ENCODE measurements around the gene ZNF329.

ZNF329 gene

GRCh38 chr19:58118979-58119733 is 31.4 kb downstream of the ZNF329 start:
- Histone ChIP-seq H3K27ac (ENCODE audit: low read depth, low read length, severe bottlenecking) (no peak overlapping the region), H3K4me3 (ENCODE audit: extremely low read depth, insufficient read depth, low read length, poor library complexity, severe bottlenecking) (no peak overlapping the region), H3K36me3 (ENCODE audit: control insufficient read depth, insufficient read depth, low read length) (no peaks in the 10 kb centered on the region), H3K9me3 (ENCODE audit: control insufficient read depth, low read length) (peaks cover 86% of the 10 kb centered on the region), H3K4me1 (ENCODE audit: control insufficient read depth, insufficient read depth, low read length, poor library complexity, severe bottlenecking) (no peaks in the 10 kb centered on the region)
- 80 to 84% methylated on average over 3 to 4 of the region's 5 CpGs for WGBS, 2 experiments (ENCODE audit: insufficient coverage in 2 of 2)

DNA sequence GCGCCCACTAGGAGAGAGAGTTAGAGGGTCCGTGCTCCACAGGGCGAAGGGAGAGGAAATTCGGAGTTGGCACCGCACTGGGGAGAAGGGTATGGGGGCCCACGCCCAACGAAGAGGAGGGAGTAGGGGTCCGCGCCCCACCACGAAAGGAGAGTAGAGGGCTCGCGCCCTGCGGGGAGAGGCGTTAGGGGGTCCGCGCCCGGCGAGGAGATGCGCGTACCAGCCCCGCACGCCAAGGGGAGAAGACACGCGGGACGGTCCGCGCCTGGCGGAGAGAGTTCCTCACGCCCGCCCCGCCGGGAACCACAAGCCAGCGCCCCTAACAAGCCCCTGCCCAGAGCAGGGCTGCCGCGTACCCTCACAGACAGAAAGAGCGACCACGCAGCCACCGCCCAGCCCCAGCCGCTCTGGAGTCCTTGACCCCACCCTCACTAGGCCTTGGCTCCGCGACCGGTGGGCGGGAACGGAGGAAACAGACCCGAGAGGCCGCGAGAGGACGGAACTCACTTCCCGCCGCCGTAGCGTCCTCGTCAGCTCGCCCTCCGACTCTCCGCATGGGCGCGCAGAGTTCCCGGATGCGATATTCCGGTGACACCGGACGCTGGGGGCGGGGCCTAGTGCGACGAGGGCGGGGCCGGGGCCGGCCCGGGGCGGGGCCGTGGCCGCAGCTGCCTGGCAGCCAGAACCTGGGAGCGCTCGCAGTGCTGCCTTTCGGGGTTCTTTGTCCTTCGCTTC is 32.6 kb downstream of the ZNF329 start:
- Histone ChIP-seq H3K4me1 (ENCODE audit: control insufficient read depth, insufficient read depth, low read length, poor library complexity, severe bottlenecking) (no peaks in the 10 kb centered on the region), H3K9me3 (ENCODE audit: control insufficient read depth, low read length) (peaks cover 86% of the 10 kb centered on the region), H3K36me3 (ENCODE audit: control insufficient read depth, insufficient read depth, low read length) (no peaks in the 10 kb centered on the region), H3K27ac (ENCODE audit: low read depth, low read length, severe bottlenecking) (no peak overlapping the region), H3K4me3 (ENCODE audit: extremely low read depth, insufficient read depth, low read length, poor library complexity, severe bottlenecking) (no peak overlapping the region)
- WGBS, 2 experiments (ENCODE audit: insufficient coverage in 2 of 2) = 86% methylated on average over 66 to 71 of the region's 77 CpGs

GRCh38 chr19:58108546-58108817 is 42.1 kb downstream of the ZNF329 start:
- Histone ChIP-seq H3K27ac (ENCODE audit: low read depth, low read length, severe bottlenecking) (no peak overlapping the region), H3K36me3 (ENCODE audit: control insufficient read depth, insufficient read depth, low read length) (no peaks in the 10 kb centered on the region), H3K9me3 (ENCODE audit: control insufficient read depth, low read length) (peaks cover 70% of the 10 kb centered on the region), H3K4me3 (ENCODE audit: extremely low read depth, insufficient read depth, low read length, poor library complexity, severe bottlenecking) (no peak overlapping the region), H3K4me1 (ENCODE audit: control insufficient read depth, insufficient read depth, low read length, poor library complexity, severe bottlenecking) (no peaks in the 10 kb centered on the region)
- WGBS, 2 experiments (ENCODE audit: insufficient coverage in 2 of 2) = 72 to 80% methylated on average over 2 of the region's 3 CpGs

DNA sequence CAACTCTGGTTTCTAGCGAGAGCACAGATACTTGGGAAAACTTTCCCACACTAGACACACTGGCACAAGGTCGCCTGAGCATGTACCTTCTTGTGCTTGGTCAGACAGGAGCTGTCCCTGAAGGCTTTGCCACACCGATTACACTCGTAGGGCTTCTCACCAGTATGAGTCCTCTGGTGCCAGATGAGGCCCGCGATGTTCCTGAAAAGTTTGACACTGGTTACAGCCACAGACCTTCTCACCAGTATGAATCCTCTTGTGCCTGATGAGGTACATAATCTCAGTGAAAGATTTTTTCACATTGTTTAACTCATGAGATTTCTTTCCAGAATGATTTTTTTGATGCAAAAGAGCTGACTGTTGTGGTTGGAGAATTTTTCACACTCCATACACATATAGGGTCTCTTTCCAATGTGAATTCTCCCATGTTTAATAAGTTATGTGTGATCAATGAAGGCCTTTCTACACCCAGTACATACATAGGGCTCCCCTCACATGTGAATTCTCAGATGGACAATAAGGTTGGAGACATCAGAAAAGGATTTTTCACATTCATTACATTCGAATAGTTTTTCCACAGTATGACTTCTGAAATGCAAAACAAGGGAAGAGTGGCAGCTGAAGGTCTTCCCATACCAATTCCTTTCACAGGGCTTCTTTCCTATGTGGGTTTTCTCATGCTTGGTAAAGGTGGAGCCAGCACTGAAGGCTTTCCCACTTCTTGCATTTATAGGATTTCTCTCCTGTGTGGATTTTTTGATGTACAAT is 42.6 kb downstream of the ZNF329 start:
- 67 to 68% methylated on average over 6 of the region's 7 CpGs for WGBS, 2 experiments (ENCODE audit: insufficient coverage in 2 of 2)
- H3K4me3 ChIP-seq (ENCODE audit: extremely low read depth, insufficient read depth, low read length, poor library complexity, severe bottlenecking) = no peak overlapping the region
- H3K9me3 ChIP-seq (ENCODE audit: control insufficient read depth, low read length) = peaks cover 72% of the 10 kb centered on the region
- H3K36me3 ChIP-seq (ENCODE audit: control insufficient read depth, insufficient read depth, low read length) = no peaks in the 10 kb centered on the region
- H3K27ac ChIP-seq (ENCODE audit: low read depth, low read length, severe bottlenecking) = no peak overlapping the region
- no peaks in the 10 kb centered on the region for H3K4me1 ChIP-seq (ENCODE audit: control insufficient read depth, insufficient read depth, low read length, poor library complexity, severe bottlenecking)

DNA sequence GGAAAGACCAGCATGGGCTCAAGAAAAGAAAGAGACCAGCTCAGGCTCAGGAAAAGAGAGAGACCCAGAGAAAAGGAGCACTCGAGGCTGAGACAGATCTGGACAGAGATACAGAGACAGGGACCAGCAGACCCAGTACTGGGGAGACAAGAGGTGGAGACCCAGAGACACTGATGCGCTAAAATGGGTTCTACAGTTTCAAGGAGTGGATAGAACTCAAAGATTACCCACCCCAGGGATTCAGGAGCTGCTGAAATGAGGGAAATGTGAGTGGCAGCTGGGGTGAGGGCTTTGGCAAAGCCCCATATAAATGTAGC is 51.9 kb downstream of the ZNF329 start:
- Histone ChIP-seq H3K27ac (ENCODE audit: low read depth, low read length, severe bottlenecking) (peak overlapping the region; percentile 100), H3K9me3 (ENCODE audit: control insufficient read depth, low read length) (peaks cover 69% of the 10 kb centered on the region), H3K4me1 (ENCODE audit: control insufficient read depth, insufficient read depth, low read length, poor library complexity, severe bottlenecking) (no peaks in the 10 kb centered on the region), H3K36me3 (ENCODE audit: control insufficient read depth, insufficient read depth, low read length) (no peaks in the 10 kb centered on the region), H3K4me3 (ENCODE audit: extremely low read depth, insufficient read depth, low read length, poor library complexity, severe bottlenecking) (peak overlapping the region; percentile 78)
- WGBS, 2 experiments (ENCODE audit: insufficient coverage in 2 of 2) = 24 to 25% methylated on average over 1 of the region's 2 CpGs

GRCh38 chr19:58097781-58098681 is 52.6 kb downstream of the ZNF329 start, which contains the start of gene ZSCAN18:
ZSCAN18 (minus strand) TSS chr19:58098231; CDS start chr19:58090267, 7,964 bp downstream.
- Histone ChIP-seq H3K9me3 (ENCODE audit: control insufficient read depth, low read length) (peaks cover 63% of the 10 kb centered on the region), H3K4me1 (ENCODE audit: control insufficient read depth, insufficient read depth, low read length, poor library complexity, severe bottlenecking) (no peaks in the 10 kb centered on the region), H3K36me3 (ENCODE audit: control insufficient read depth, insufficient read depth, low read length) (peaks cover 3% of the 10 kb centered on the region), H3K27ac (ENCODE audit: low read depth, low read length, severe bottlenecking) (peak within 1 kb of the TSS; percentile 100), H3K4me3 (ENCODE audit: extremely low read depth, insufficient read depth, low read length, poor library complexity, severe bottlenecking) (peak within 1 kb of the TSS; percentile 78)
- 1 to 3% methylated on average over 59 to 65 of the region's 67 CpGs for WGBS, 2 experiments (ENCODE audit: insufficient coverage in 2 of 2)

DNA sequence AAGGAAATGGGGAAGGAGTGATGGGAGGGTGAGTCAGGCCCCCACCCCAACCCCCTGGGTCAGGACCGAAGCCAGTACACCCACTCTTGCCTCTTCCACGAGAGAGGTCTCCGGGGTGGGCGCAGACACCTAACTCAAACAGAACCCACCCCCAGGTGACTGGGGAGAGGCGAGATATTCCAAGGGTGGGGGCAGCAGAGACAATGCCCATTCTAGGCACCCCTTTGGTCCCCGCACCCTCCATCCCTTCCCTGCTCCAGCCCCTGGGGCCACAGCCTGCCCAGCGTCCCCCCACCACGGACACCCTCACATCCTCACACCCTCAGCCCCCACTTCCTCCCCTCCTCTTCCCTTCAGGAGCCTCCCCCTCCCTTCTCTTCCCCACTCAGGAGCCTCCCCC is 53.2 kb downstream of the ZNF329 start:
- Histone ChIP-seq H3K36me3 (ENCODE audit: control insufficient read depth, insufficient read depth, low read length) (peaks cover 4% of the 10 kb centered on the region), H3K4me3 (ENCODE audit: extremely low read depth, insufficient read depth, low read length, poor library complexity, severe bottlenecking) (peak overlapping the region; percentile 78), H3K27ac (ENCODE audit: low read depth, low read length, severe bottlenecking) (peak overlapping the region; percentile 100), H3K4me1 (ENCODE audit: control insufficient read depth, insufficient read depth, low read length, poor library complexity, severe bottlenecking) (no peaks in the 10 kb centered on the region), H3K9me3 (ENCODE audit: control insufficient read depth, low read length) (peaks cover 56% of the 10 kb centered on the region)
- WGBS, 2 experiments (ENCODE audit: insufficient coverage in 2 of 2) = 14 to 58% methylated on average over 2 to 4 of the region's 8 CpGs

DNA sequence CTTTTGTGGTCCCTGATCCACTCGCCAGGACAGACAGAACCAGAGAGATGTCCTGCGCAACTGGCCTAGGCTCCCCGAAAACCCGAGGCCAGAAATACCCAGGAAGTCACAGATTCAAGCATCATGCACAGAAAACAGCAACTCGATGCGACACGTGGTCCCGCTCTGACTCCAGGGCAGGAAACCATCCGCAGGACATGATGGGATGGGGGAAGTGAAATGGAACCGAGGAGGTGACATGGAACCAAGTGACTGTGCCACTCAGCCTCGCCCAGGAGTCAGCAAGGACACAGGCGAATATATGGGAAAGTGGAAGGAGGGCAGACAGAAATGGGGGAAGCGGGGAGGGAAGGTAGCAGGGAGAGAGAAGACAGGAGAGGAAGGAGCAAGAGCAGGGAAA is 53.7 kb downstream of the ZNF329 start:
- Histone ChIP-seq H3K4me3 (ENCODE audit: extremely low read depth, insufficient read depth, low read length, poor library complexity, severe bottlenecking) (no peak overlapping the region), H3K9me3 (ENCODE audit: control insufficient read depth, low read length) (peaks cover 53% of the 10 kb centered on the region)
- WGBS, 2 experiments (ENCODE audit: insufficient coverage in 2 of 2) = 90% methylated on average over 13 of the region's 13 CpGs

DNA sequence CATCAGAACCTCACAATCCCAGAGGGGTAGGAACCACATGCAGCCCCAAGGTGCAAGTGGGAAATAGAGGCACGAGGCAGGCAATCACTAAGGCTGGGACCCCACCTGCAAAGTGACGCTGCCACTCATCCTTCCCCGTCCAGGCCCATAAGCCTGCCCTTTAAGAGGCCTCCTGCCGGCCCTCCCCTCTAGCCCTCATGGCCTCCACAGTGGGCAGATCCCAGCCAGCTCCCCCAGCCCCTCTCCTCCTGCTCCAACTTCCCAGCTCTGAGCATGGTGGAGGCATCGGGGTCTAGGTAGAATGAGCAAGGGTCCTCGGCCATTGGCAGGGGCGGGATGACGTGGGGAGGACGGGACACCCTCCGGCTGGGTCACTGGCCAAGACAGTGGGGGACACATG is 55.3 kb downstream of the ZNF329 start:
- peaks cover 47% of the 10 kb centered on the region for H3K9me3 ChIP-seq (ENCODE audit: control insufficient read depth, low read length)

More for the DNA sequence above, 53.7 kb downstream of the ZNF329 start:
- no peak overlapping the region for H3K27ac ChIP-seq (ENCODE audit: low read depth, low read length, severe bottlenecking)
- H3K4me1 ChIP-seq (ENCODE audit: control insufficient read depth, insufficient read depth, low read length, poor library complexity, severe bottlenecking) = no peaks in the 10 kb centered on the region
- peaks cover 4% of the 10 kb centered on the region for H3K36me3 ChIP-seq (ENCODE audit: control insufficient read depth, insufficient read depth, low read length)

GRCh38 chr19:58093071-58093470 is 57.5 kb downstream of the ZNF329 start:
- Histone ChIP-seq H3K27ac (ENCODE audit: low read depth, low read length, severe bottlenecking) (no peak overlapping the region), H3K9me3 (ENCODE audit: control insufficient read depth, low read length) (peaks cover 39% of the 10 kb centered on the region), H3K4me3 (ENCODE audit: extremely low read depth, insufficient read depth, low read length, poor library complexity, severe bottlenecking) (no peak overlapping the region), H3K36me3 (ENCODE audit: control insufficient read depth, insufficient read depth, low read length) (peaks cover 18% of the 10 kb centered on the region), H3K4me1 (ENCODE audit: control insufficient read depth, insufficient read depth, low read length, poor library complexity, severe bottlenecking) (no peaks in the 10 kb centered on the region)
- 87 to 92% methylated on average over 4 to 6 of the region's 7 CpGs for WGBS, 2 experiments (ENCODE audit: insufficient coverage in 2 of 2)

More for the DNA sequence above, 55.3 kb downstream of the ZNF329 start:
- no peaks in the 10 kb centered on the region for H3K4me1 ChIP-seq (ENCODE audit: control insufficient read depth, insufficient read depth, low read length, poor library complexity, severe bottlenecking)
- 93 to 94% methylated on average over 8 to 10 of the region's 10 CpGs for WGBS, 2 experiments (ENCODE audit: insufficient coverage in 2 of 2)
- no peak overlapping the region for H3K27ac ChIP-seq (ENCODE audit: low read depth, low read length, severe bottlenecking)
- H3K4me3 ChIP-seq (ENCODE audit: extremely low read depth, insufficient read depth, low read length, poor library complexity, severe bottlenecking) = no peak overlapping the region
- peaks cover 4% of the 10 kb centered on the region for H3K36me3 ChIP-seq (ENCODE audit: control insufficient read depth, insufficient read depth, low read length)

Measured in mesodermal cell (in vitro differentiated cells).